GM10248 (cell line): ENCODE results near the gene CHKB.
"Not testable (repeated sequence)": the region's sequence is repeated elsewhere in the genome, so short reads cannot be mapped to it uniquely, and the experiment has no call there.

Experiments used
- CTCF ChIA-PET: fragments of 300-600 bp; sonication (Branson Sonifier 250); formaldehyde crosslinking; extraction: SDS; loops from one replicate; lab custom pipeline; 2021; ENCODE audit warnings: antibody characterized with exemption; lab: Yijun Ruan, JAX
- POLR2A ChIA-PET: fragments of 350-650 bp; sonication (Branson Sonifier 250); formaldehyde crosslinking; extraction: SDS; loops from one replicate; lab custom pipeline; 2020; ENCODE audit warnings: antibody characterized with exemption; lab: Yijun Ruan, JAX
- DNase-seq: peaks from one replicate; pipeline ENCODE4 v3.0.0; 2012; ENCODE audit errors: extremely low spot score
- TF ChIP-seq, protein P1 (sequence below): IDR thresholded peaks from 2 replicates; pipeline ENCODE4 v1.5.1; 2012; ENCODE audit warnings: mild to moderate bottlenecking, low read depth; ENCODE audit errors: extremely low read depth, missing control alignments, control extremely low read depth

CHKB gene

GRCh38 chr22:50621948-50622722 lies 39.5 kb upstream of the CHKB start:
- POLR2A ChIA-PET: interaction anchor here (1.3 to 1.8 kb wide), 2 partner anchors 83 to 114 kb away, joined by 5 to 8 read pairs; partner anchors contain the start of genes LMF2 and NCAPH2
- TF ChIP-seq, protein P1, sequence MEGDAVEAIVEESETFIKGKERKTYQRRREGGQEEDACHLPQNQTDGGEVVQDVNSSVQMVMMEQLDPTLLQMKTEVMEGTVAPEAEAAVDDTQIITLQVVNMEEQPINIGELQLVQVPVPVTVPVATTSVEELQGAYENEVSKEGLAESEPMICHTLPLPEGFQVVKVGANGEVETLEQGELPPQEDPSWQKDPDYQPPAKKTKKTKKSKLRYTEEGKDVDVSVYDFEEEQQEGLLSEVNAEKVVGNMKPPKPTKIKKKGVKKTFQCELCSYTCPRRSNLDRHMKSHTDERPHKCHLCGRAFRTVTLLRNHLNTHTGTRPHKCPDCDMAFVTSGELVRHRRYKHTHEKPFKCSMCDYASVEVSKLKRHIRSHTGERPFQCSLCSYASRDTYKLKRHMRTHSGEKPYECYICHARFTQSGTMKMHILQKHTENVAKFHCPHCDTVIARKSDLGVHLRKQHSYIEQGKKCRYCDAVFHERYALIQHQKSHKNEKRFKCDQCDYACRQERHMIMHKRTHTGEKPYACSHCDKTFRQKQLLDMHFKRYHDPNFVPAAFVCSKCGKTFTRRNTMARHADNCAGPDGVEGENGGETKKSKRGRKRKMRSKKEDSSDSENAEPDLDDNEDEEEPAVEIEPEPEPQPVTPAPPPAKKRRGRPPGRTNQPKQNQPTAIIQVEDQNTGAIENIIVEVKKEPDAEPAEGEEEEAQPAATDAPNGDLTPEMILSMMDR: peak; percentile 44

DNA sequence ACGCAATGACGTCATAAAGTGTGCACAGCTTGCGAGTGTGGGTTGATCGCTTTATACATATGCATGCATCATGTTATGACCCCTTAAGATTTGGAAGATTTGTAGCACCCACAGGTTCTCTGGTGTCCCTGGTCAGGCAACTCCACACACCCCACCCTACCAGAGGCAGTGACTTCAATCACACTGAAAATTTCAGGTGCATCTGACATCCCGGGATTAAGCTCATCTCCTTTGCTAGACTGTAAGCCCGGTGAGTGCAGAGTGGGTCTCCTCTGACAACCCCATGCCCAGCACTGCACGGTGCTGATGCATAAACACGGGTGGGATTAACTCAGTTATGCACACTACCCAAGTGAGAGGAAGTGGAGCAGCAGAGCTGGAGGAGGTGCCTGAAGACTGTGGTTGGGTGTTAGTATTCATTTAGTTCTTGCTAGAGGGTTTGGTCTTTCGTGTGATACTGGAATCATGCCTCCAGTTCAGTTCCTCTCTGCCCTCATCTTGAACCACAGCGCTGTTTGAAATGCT lies 38.8 kb upstream of the CHKB start:
- peak; percentile 63 for DNase-seq
- POLR2A ChIA-PET: interaction anchor here (0.7 to 1.8 kb wide), 3 partner anchors 82 to 114 kb away, joined by 5 to 8 read pairs (median 6); partner anchors contain the start of genes LMF2 and NCAPH2
- TF ChIP-seq, protein P1: no peak
- CTCF ChIA-PET: interaction anchor here (0.9 to 3.4 kb wide), 38 partner anchors 9 to 431 kb away, joined by 3 to 25 read pairs (median 4); partner anchors contain the start of genes HDAC10, KLHDC7B, LMF2 and NCAPH2

More at GRCh38 chr22:50621948-50622722, 39.5 kb upstream of the CHKB start:
- CTCF ChIA-PET: interaction anchor here (1.0 to 3.4 kb wide), 20 partner anchors 8 to 378 kb away, joined by 3 to 25 read pairs (median 10); partner anchors contain the start of genes HDAC10, LMF2, NCAPH2 and SCO2
- peak; percentile 29 for DNase-seq

DNA sequence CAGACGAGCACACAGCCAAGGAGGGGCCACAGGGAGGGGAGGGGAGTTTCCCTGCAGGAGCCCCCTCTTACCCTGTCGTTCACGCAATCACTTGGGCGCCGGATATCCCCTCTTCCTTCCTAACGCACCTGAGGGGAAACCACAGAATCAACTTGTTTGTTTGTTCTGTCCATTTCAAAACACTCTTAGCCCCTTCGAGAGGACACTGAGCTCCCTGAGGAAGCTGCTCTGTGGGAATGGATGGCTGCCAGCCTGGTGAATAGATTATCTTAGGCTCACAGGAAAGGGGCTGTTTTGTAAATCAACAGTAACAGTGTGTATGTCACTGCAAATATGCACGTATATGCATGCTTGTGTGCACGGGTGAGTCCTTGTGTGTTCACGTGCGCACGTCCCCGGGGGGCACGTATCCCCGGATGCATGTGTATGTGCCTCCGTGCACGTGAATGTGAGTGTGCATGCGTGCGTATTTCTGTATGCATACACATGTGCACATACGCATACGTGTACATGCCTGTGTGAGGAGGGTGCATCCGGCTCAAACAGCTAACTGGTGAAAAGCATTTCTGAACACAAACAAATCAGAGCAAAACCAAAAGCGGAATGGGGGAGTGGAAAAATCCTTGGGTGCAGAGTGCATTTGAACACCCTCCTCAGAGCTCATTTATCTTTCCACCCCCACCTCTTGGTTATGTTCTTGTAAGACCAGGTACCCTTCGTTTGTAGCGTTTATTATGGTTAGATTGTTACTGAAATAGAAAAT lies 38.1 kb upstream of the CHKB start:
- peak; percentile 85 for DNase-seq
- ChIA-PET POLR2A (interaction anchor here (0.6 to 1.8 kb wide), 6 partner anchors 10 to 254 kb away, joined by 3 to 8 read pairs (median 4); partner anchors contain the start of genes LMF2 and NCAPH2), CTCF (interaction anchor here (0.6 to 3.4 kb wide), 45 partner anchors 9 to 781 kb away, joined by 3 to 25 read pairs (median 4); partner anchors contain the start of genes HDAC10, KLHDC7B, LMF2 and NCAPH2)
- TF ChIP-seq, protein P1: peak; percentile 77

DNA sequence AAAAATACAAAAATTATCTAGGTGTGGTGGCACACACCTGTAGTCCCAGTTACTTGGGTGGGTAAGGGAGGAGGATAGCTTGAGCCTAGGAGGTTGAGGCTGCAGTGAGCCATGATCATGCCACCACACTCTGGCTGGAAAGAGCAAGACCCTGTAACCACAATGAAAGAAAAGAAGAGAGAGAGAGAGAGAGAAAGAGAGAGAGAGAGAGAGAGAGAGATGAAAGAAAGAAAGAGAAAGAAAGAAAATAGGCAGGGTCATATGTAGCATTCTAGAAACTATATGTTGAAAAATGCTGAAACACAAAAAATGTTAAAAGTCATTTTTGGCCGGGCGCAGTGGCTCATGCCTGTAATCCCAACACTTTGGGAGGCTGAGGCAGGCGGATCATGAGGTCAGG lies 31.6 kb upstream of the CHKB start:
- CTCF ChIA-PET: not testable (repeated sequence)

DNA sequence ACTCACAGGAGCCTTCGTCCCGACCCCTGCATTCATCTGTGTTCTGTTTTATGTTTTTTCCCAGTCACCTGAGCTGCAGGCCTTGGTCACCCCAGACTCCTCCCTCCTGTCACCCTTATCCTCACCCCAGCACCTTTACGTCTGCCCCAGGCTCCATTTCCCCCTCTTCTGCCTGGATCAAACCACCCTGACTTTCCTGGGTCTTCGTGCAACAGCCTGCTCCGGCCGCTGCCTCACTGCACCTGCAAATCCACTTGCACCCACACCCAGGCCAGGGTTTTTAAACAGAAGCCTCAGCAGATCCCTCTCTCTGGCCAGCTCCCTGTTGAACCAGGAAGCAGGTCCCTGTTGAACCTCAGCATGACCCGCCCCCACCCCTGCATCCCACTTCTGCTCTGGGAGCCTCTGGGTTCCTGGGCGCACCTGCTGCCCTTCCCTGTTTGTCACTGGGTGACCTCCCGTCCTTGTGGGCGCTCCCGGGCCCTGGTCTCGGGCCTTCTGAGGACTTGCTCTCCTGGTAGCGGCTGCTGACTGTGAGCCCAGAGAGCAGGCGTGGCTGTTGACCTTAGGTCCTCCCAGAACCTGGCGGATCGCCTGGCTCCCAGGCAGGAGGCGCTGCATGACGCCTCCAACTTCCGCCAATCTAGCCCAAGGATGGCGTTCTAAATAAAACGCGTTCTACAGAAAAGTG lies 30.8 kb upstream of the CHKB start:
- POLR2A ChIA-PET: no interaction called here
- CTCF ChIA-PET: interaction anchor here (3.5 kb wide), 1 partner anchor 8 kb away, joined by 16 read pairs; no protein-coding TSS in a partner anchor
- TF ChIP-seq, protein P1: no peak
- DNase-seq: no peak

More for the DNA sequence above, 31.6 kb upstream of the CHKB start:
- POLR2A ChIA-PET, DNase-seq: not testable (repeated sequence)

DNA sequence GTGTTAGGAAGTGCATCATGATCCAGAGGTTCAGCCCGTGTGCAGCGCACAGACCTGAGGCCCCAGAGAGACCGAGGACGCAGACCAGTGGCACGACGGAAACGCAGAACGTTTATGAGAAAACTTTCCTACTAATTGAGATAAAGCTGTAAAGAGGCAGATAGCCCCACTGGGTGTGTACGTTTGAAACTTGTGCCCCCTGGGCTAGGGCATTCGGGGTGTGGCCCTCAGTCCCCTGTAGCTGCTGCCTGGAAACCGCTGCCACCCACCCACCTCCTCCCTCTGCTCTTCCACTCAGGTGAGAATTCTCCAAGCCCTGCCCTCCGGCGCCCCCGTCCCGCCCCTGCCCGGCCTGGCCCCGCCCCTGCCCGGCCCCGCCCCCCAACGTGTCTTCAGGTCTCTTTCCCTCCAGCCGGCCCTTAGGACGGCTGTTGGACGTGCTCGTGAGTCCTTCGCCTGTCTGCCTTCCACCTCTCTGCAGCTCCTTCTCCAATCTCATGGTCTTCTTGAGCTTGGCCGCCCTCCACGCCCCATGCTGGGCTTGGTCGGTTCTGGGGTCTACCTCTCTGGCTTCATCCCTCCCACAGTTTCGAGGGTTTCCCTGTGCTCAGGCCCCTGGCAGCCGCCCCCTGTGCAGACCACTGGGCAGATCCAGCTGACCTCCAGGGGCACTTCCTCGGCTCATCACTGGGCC lies 30.0 kb upstream of the CHKB start:
- CTCF ChIA-PET: interaction anchor here (1.3 to 3.5 kb wide), 3 partner anchors 8 to 50 kb away, joined by 3 to 16 read pairs (median 4); partner anchors contain the start of gene SYCE3
- TF ChIP-seq, protein P1: no peak
- peak; percentile 64 for DNase-seq
- POLR2A ChIA-PET: no interaction called here
